Neural cell (in vitro differentiated cells): ENCODE results near the gene SHISA2. TPM values are rescaled to one million over a fixed set of nuclear protein-coding genes. Genes with fewer than 3 reads are reported as not detected.

Experiments
- H2AFZ ChIP-seq: fragments of 200-600, 300-800 bp; sonication (generic), shearing (Covaris generic); 2 replicates; pipeline ENCODE4 v1.6.0; 2014; ENCODE audit warnings: low read depth, mild to moderate bottlenecking, antibody characterized with exemption, low read length, moderate library complexity
- H3F3A ChIP-seq: fragments of 200-600 bp; shearing (Covaris generic); 2 replicates; pipeline ENCODE4 v1.6.1; 2016; ENCODE audit warnings: mild to moderate bottlenecking, moderate library complexity, mixed read lengths, antibody characterized with exemption, low read length; ENCODE audit not compliant: insufficient read depth, poor library complexity, severe bottlenecking
- H3K27ac ChIP-seq: fragments of 200-600, 300-800 bp; sonication (generic), shearing (Covaris generic); 2 replicates; pipeline ENCODE4 v1.5.1; 2014; ENCODE audit warnings: mild to moderate bottlenecking, low read length, moderate library complexity
- H3K27me3 ChIP-seq: fragments of 300-800, 200-600 bp; sonication (generic), shearing (Covaris generic); 2 replicates; pipeline ENCODE4 v1.6.0; 2014; ENCODE audit warnings: mild to moderate bottlenecking, low read depth, low read length, moderate library complexity; ENCODE audit not compliant: insufficient read depth
- H3K36me3 ChIP-seq: fragments of 300-800, 200-600 bp; sonication (generic), shearing (Covaris generic); 2 replicates; pipeline ENCODE4 v1.5.1; 2014; ENCODE audit warnings: mild to moderate bottlenecking, antibody characterized with exemption, low read length, moderate library complexity; ENCODE audit not compliant: insufficient read depth
- H3K4me2 ChIP-seq: fragments of 300-800, 200-600 bp; sonication (generic), shearing (Covaris generic); 2 replicates; pipeline ENCODE4 v1.6.0; 2014; ENCODE audit warnings: mild to moderate bottlenecking, low read length
- H3K4me3 ChIP-seq: fragments of 300-800, 200-600 bp; sonication (generic), shearing (Covaris generic); 2 replicates; pipeline ENCODE4 v1.5.1; 2014; ENCODE audit warnings: mild to moderate bottlenecking, low read length, moderate library complexity
- H3K79me2 ChIP-seq: fragments of 200-600 bp; shearing (Covaris generic); replicated peaks from 2 replicates; pipeline ENCODE4 v1.6.0; 2014; ENCODE audit warnings: mild to moderate bottlenecking, low read length, moderate library complexity; ENCODE audit not compliant: insufficient read depth
- H3K9ac ChIP-seq: fragments of 300-800, 200-600 bp; sonication (generic), shearing (Covaris generic); 2 replicates; pipeline ENCODE4 v1.6.1; 2016; ENCODE audit warnings: mild to moderate bottlenecking, low read length, mixed read lengths
- H3K9me2 ChIP-seq: fragments of 200-600 bp; shearing (Covaris generic); 2 replicates; pipeline ENCODE4 v1.6.1; 2016; ENCODE audit warnings: mild to moderate bottlenecking, low read length, mixed read lengths; ENCODE audit not compliant: insufficient read depth
- H3K9me3 ChIP-seq: fragments of 200-600, 300-800 bp; sonication (generic), shearing (Covaris generic); 2 replicates; pipeline ENCODE4 v1.6.1; 2016; ENCODE audit warnings: mild to moderate bottlenecking, mixed run types, low read length, moderate library complexity, mixed read lengths
- H4K20me1 ChIP-seq: fragments of 200-600 bp; shearing (Covaris generic); 2 replicates; pipeline ENCODE4 v1.6.1; 2016; ENCODE audit warnings: mild to moderate bottlenecking, mixed run types; ENCODE audit not compliant: insufficient read depth
- CTCF ChIP-seq: fragments of 450-650 bp; IDR thresholded peaks from 2 replicates; pipeline ENCODE4 v1.5.1; 2014; ENCODE audit warnings: antibody characterized with exemption, mild to moderate bottlenecking, moderate library complexity; ENCODE audit not compliant: poor library complexity, severe bottlenecking
- EP300 ChIP-seq: fragments of 450-650 bp; conservative IDR thresholded peaks from 2 replicates; pipeline ENCODE4 v1.6.1; 2014; ENCODE audit warnings: antibody characterized with exemption, mild to moderate bottlenecking, moderate library complexity; ENCODE audit not compliant: poor library complexity, severe bottlenecking
- EZH2 ChIP-seq: fragments of 200-600, 300-800 bp; shearing (Covaris generic), sonication (generic); IDR thresholded peaks from 2 replicates; pipeline ENCODE4 v1.6.1; 2014; ENCODE audit warnings: antibody characterized with exemption, low read length, borderline replicate concordance, mild to moderate bottlenecking; ENCODE audit not compliant: insufficient read depth, poor library complexity, severe bottlenecking
- MXI1 ChIP-seq: fragments of 450-650 bp; conservative IDR thresholded peaks from 2 replicates; pipeline ENCODE4 v1.6.1; 2014; ENCODE audit warnings: antibody characterized with exemption, mild to moderate bottlenecking; ENCODE audit not compliant: poor library complexity, severe bottlenecking
- POLR2AphosphoS5 ChIP-seq: IDR thresholded peaks from 2 replicates; pipeline ENCODE4 v1.6.1; 2012
- RAD21 ChIP-seq: fragments of 450-650 bp; conservative IDR thresholded peaks from 2 replicates; pipeline ENCODE4 v1.6.1; 2014; ENCODE audit warnings: antibody characterized with exemption, mild to moderate bottlenecking, moderate library complexity
- REST ChIP-seq: IDR thresholded peaks from 2 replicates; pipeline ENCODE4 v1.6.1; 2012; ENCODE audit warnings: borderline replicate concordance
- SMC3 ChIP-seq: fragments of 450-650 bp; conservative IDR thresholded peaks from 2 replicates; pipeline ENCODE4 v1.6.1; 2014; ENCODE audit warnings: antibody characterized with exemption, mild to moderate bottlenecking, moderate library complexity; ENCODE audit not compliant: poor library complexity
- TAF1 ChIP-seq: IDR thresholded peaks from 2 replicates; pipeline ENCODE4 v1.6.1; 2012; ENCODE audit warnings: low read depth
- polyA minus RNA-seq: library from RNA; depleted of rRNA, polyadenylated mRNA; stranded (reverse); fragments of >200 nt; gene quantifications from 2 replicates; pipeline ENCODE4 v1.2.3, GENCODE V29; 2014
- polyA plus RNA-seq: library from polyadenylated mRNA; depleted of rRNA; stranded (reverse); fragments of >200 nt; gene quantifications from 2 replicates; pipeline ENCODE4 v1.2.3, GENCODE V29; 2014

Gene SHISA2
- 2.3 and 2.7 TPM in 2 replicates for polyA plus RNA-seq
- polyA minus RNA-seq = 7.8 and 9.3 TPM in 2 replicates

- Histone ChIP-seq H3K4me2 (no peak within 1 kb of the TSS), H3F3A (peaks cover 8% of the 10 kb centered on the region), H3K9ac (peak within 1 kb of the TSS; percentile 60), H3K36me3 (no peaks in the 10 kb centered on the region), H3K9me3 (no peaks in the 10 kb centered on the region), H3K27ac (no peak within 1 kb of the TSS), H4K20me1 (no peaks in the 10 kb centered on the region), H2AFZ (no peak within 1 kb of the TSS), H3K4me3 (peak within 1 kb of the TSS; percentile 71), H3K9me2 (no peaks in the 10 kb centered on the region), H3K27me3 (peaks cover 22% of the 10 kb centered on the region), H3K79me2 (peaks cover 37% of the 10 kb centered on the region)
- TF ChIP-seq SMC3 (no peak), EP300 (no peak), EZH2 (no peak), POLR2AphosphoS5 (peak; percentile 68), TAF1 (peak; percentile 52), REST (peak; percentile 51), MXI1 (peak; percentile 51), CTCF (no peak), RAD21 (peak; percentile 28)
Measured at GRCh38 chr13:26051657-26052311, at the start of gene SHISA2. Gene SHISA2 (minus strand): TSS chr13:26052016. CDS start chr13:26050975, 1,041 bp downstream.

- TF ChIP-seq MXI1 (no peak), CTCF (no peak), SMC3 (no peak), TAF1 (no peak)
- no peak overlapping the region for H2AFZ ChIP-seq
- no peaks in the 10 kb centered on the region for H3K79me2 ChIP-seq
- no peak overlapping the region for H3K4me3 ChIP-seq
- no peaks in the 10 kb centered on the region for H3F3A ChIP-seq
- H3K27ac ChIP-seq = no peak overlapping the region
- H3K9me3 ChIP-seq = no peaks in the 10 kb centered on the region
- H3K27me3 ChIP-seq = no peaks in the 10 kb centered on the region
- H3K4me2 ChIP-seq = no peak overlapping the region
- H3K36me3 ChIP-seq = no peaks in the 10 kb centered on the region
- H4K20me1 ChIP-seq = no peaks in the 10 kb centered on the region
- H3K9ac ChIP-seq = no peak overlapping the region
- H3K9me2 ChIP-seq = no peaks in the 10 kb centered on the region
Measured at GRCh38 chr13:26095846-26096610, 44.2 kb upstream of the SHISA2 start.
